Brain microvascular endothelial cell (primary cell): ENCODE measurements around the gene GPR89A.

Experiments used
- DNase-seq: peaks from one replicate; pipeline ENCODE4 v3.0.0-alpha.2; 2020
- H3K27ac ChIP-seq: fragments of 250-450 bp; sonication (Bioruptor Pico); 2 replicates; pipeline ENCODE4 v1.5.1; 2020; ENCODE audit warnings: mild to moderate bottlenecking, moderate library complexity
- H3K27me3 ChIP-seq: fragments of 250-450 bp; sonication (Bioruptor Pico); replicated peaks from 2 replicates; pipeline ENCODE4 v1.5.1; 2020; ENCODE audit warnings: mild to moderate bottlenecking
- H3K36me3 ChIP-seq: fragments of 250-450 bp; sonication (Bioruptor Pico); replicated peaks from 2 replicates; pipeline ENCODE4 v1.5.1; 2020; ENCODE audit warnings: mild to moderate bottlenecking
- H3K4me3 ChIP-seq: 2 replicates; pipeline ENCODE4 v1.5.1; 2011; ENCODE audit warnings: low read depth, mild to moderate bottlenecking, control low read depth, low read length, moderate library complexity
- in situ Hi-C: cut with HindIII; loops from 2 replicates; pipeline ENCODE4 v1.10.0; 2017; ENCODE audit warnings: low sequenced_read_pairs, low pct_ligation_motif_present
- TF ChIP-seq, protein P1 (sequence below): IDR thresholded peaks from 2 replicates; pipeline ENCODE4 v1.5.1; 2011; ENCODE audit warnings: low read depth, mild to moderate bottlenecking, moderate library complexity, low read length, control low read depth, inconsistent platforms; ENCODE audit errors: missing control alignments

GPR89A gene

GRCh38 chr1:145696630-145696960 lies 88.8 kb downstream of the GPR89A start:
- H3K27ac ChIP-seq, result no peak overlapping the region
- in situ Hi-C loops, result no loop called here
- H3K4me3 ChIP-seq, result no peak overlapping the region
- H3K36me3 ChIP-seq, result no peaks in the 10 kb centered on the region
- TF ChIP-seq, protein P1, sequence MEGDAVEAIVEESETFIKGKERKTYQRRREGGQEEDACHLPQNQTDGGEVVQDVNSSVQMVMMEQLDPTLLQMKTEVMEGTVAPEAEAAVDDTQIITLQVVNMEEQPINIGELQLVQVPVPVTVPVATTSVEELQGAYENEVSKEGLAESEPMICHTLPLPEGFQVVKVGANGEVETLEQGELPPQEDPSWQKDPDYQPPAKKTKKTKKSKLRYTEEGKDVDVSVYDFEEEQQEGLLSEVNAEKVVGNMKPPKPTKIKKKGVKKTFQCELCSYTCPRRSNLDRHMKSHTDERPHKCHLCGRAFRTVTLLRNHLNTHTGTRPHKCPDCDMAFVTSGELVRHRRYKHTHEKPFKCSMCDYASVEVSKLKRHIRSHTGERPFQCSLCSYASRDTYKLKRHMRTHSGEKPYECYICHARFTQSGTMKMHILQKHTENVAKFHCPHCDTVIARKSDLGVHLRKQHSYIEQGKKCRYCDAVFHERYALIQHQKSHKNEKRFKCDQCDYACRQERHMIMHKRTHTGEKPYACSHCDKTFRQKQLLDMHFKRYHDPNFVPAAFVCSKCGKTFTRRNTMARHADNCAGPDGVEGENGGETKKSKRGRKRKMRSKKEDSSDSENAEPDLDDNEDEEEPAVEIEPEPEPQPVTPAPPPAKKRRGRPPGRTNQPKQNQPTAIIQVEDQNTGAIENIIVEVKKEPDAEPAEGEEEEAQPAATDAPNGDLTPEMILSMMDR, result no peak
- no peaks in the 10 kb centered on the region for H3K27me3 ChIP-seq
- no peak for DNase-seq

DNA sequence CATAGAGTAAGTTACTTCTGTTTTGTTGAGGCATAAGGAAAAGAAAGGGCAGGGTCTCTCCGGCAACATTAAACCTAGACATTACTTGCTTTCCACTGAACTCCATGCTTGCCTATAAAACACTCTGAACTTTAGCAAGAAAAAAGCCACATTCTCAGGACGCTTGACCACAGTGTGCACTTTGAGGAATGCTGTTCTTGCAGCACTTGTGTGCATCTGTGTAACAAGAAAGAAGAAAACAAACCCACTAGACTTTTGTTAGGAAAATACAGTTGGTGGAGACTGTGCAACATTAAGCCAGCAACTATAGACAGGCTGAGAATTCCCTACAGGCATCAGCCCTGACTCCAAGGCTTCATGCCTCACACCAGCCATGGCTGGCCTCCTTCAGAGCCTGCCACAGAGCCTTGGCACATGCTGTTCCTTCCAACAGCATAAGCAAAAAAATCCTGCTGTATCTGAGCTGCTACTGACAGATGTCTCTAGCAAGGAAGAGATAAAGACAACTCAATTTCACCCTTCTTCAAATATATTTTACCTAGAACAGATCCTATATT lies 93.6 kb downstream of the GPR89A start:
- Histone ChIP-seq H3K27me3 (no peaks in the 10 kb centered on the region), H3K4me3 (no peak overlapping the region), H3K36me3 (no peaks in the 10 kb centered on the region), H3K27ac (no peak overlapping the region)
- no peak for DNase-seq
- in situ Hi-C loops, result no loop called here
- TF ChIP-seq, protein P1, result no peak

- H3K27me3 ChIP-seq, result no peaks in the 10 kb centered on the region
- in situ Hi-C loops, result no loop called here
- no peak overlapping the region for H3K4me3 ChIP-seq
- TF ChIP-seq, protein P1, result no peak
- H3K36me3 ChIP-seq, result no peaks in the 10 kb centered on the region
- no peak for DNase-seq
- H3K27ac ChIP-seq, result no peak overlapping the region
Observed at GRCh38 chr1:145702052-145702451, 94.3 kb downstream of the GPR89A start.

DNA sequence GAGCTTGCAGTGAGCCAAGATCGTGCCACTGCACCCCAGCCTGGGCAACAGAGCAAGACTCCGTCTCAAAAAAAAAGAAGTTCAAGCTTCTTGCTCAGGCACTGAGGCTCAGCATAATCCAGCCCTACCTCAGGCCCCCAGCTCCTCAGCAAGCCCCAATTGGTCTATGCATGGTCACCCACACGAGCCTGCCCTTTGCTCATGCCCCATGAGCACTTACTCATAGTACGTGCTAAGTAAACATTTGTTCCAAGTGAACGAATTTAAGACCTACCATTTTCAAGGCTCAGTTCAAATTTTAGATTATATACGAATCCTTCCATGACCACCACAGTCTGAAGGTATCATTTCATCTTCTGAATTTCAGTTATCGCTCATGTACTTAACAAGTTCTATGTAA lies 95.0 kb downstream of the GPR89A start:
- Histone ChIP-seq H3K27ac (no peak overlapping the region), H3K36me3 (no peaks in the 10 kb centered on the region), H3K27me3 (no peaks in the 10 kb centered on the region), H3K4me3 (no peak overlapping the region)
- no peak for DNase-seq
- TF ChIP-seq, protein P1, result no peak
- in situ Hi-C loops, result no loop called here

DNA sequence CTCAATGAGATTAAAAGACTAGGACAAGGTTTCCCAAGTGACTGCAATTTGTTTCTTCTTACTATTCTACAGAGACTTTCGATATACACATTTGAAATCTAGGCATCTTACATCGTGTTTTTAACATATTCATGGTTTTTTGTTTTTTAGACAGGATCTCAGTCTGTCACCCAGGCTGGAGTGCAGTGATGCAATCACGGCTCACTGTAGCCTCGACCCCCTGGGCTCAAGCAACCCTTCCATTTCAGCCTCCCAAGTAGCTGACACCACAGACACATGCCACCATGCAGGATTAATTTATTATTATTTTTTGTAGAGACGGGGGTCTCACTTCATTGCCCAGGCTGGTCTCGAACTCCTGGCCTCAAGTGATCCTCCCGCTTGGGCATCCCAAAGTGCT lies 97.8 kb downstream of the GPR89A start:
- H3K36me3 ChIP-seq, result no peaks in the 10 kb centered on the region
- DNase-seq, result no peak
- no peak overlapping the region for H3K4me3 ChIP-seq
- in situ Hi-C loops, result no loop called here
- TF ChIP-seq, protein P1, result no peak
- H3K27ac ChIP-seq, result no peak overlapping the region
- no peaks in the 10 kb centered on the region for H3K27me3 ChIP-seq

GRCh38 chr1:145706086-145706664 lies 98.4 kb downstream of the GPR89A start:
- no peaks in the 10 kb centered on the region for H3K27me3 ChIP-seq
- H3K36me3 ChIP-seq, result no peaks in the 10 kb centered on the region
- H3K4me3 ChIP-seq, result no peak overlapping the region
- TF ChIP-seq, protein P1, result no peak
- DNase-seq, result peak; percentile 51
- H3K27ac ChIP-seq, result no peak overlapping the region
- in situ Hi-C loops, result no loop called here
